Panc1 (cell line): ENCODE results near the gene ARFGAP2.

ENCODE experiments used
- POLR2AphosphoS5 ChIP-seq: IDR thresholded peaks from 2 replicates; pipeline ENCODE4 v1.6.1; 2012; ENCODE audit warnings: mild to moderate bottlenecking, low read depth, low read length, moderate library complexity
- SIN3A ChIP-seq: IDR thresholded peaks from 2 replicates; pipeline ENCODE4 v1.6.1; 2012; ENCODE audit warnings: low read depth, mild to moderate bottlenecking, low read length, moderate library complexity, borderline replicate concordance; ENCODE audit not compliant: insufficient read depth
- TF ChIP-seq, protein P1 (sequence below): fragments of 450-650 bp; IDR thresholded peaks from 2 replicates; pipeline ENCODE4 v1.5.1; 2017; ENCODE audit warnings: mild to moderate bottlenecking

DNA sequence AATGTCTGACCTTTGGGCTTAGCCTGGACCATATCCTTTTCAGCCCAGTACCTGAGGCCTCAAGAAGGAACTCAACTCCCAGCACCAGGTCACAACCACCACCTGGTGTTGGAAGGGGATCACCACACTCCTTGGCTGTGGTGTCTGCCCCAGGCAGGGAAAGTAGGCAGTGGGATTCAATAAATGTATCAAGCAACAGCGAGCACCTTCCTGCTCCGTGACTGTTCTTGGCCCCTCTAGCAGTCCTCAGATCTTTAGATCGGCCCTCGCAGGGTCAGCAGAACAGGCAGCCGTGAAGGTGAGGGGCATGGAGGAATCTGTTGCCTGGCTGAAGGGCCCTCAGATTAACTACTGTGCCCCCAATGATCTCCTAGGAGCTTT is 15.9 kb downstream of the ARFGAP2 start:
- TF ChIP-seq, protein P1, sequence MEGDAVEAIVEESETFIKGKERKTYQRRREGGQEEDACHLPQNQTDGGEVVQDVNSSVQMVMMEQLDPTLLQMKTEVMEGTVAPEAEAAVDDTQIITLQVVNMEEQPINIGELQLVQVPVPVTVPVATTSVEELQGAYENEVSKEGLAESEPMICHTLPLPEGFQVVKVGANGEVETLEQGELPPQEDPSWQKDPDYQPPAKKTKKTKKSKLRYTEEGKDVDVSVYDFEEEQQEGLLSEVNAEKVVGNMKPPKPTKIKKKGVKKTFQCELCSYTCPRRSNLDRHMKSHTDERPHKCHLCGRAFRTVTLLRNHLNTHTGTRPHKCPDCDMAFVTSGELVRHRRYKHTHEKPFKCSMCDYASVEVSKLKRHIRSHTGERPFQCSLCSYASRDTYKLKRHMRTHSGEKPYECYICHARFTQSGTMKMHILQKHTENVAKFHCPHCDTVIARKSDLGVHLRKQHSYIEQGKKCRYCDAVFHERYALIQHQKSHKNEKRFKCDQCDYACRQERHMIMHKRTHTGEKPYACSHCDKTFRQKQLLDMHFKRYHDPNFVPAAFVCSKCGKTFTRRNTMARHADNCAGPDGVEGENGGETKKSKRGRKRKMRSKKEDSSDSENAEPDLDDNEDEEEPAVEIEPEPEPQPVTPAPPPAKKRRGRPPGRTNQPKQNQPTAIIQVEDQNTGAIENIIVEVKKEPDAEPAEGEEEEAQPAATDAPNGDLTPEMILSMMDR: no peak
- TF ChIP-seq SIN3A (no peak), POLR2AphosphoS5 (no peak)
